GM19452 (cell line): Measurements from ENCODE around the gene PLOD3.
"Not testable (repeated sequence)": the region's sequence is repeated elsewhere in the genome, so short reads cannot be mapped to it uniquely, and the experiment has no call there.

Experiments
- ATAC-seq: cut with Tn5 transposase; IDR thresholded peaks from one replicate; pipeline ENCODE4 v1.9.1; 2021; ENCODE audit not compliant: unreplicated experiment

The PLOD3 gene, protein sequence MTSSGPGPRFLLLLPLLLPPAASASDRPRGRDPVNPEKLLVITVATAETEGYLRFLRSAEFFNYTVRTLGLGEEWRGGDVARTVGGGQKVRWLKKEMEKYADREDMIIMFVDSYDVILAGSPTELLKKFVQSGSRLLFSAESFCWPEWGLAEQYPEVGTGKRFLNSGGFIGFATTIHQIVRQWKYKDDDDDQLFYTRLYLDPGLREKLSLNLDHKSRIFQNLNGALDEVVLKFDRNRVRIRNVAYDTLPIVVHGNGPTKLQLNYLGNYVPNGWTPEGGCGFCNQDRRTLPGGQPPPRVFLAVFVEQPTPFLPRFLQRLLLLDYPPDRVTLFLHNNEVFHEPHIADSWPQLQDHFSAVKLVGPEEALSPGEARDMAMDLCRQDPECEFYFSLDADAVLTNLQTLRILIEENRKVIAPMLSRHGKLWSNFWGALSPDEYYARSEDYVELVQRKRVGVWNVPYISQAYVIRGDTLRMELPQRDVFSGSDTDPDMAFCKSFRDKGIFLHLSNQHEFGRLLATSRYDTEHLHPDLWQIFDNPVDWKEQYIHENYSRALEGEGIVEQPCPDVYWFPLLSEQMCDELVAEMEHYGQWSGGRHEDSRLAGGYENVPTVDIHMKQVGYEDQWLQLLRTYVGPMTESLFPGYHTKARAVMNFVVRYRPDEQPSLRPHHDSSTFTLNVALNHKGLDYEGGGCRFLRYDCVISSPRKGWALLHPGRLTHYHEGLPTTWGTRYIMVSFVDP

DNA sequence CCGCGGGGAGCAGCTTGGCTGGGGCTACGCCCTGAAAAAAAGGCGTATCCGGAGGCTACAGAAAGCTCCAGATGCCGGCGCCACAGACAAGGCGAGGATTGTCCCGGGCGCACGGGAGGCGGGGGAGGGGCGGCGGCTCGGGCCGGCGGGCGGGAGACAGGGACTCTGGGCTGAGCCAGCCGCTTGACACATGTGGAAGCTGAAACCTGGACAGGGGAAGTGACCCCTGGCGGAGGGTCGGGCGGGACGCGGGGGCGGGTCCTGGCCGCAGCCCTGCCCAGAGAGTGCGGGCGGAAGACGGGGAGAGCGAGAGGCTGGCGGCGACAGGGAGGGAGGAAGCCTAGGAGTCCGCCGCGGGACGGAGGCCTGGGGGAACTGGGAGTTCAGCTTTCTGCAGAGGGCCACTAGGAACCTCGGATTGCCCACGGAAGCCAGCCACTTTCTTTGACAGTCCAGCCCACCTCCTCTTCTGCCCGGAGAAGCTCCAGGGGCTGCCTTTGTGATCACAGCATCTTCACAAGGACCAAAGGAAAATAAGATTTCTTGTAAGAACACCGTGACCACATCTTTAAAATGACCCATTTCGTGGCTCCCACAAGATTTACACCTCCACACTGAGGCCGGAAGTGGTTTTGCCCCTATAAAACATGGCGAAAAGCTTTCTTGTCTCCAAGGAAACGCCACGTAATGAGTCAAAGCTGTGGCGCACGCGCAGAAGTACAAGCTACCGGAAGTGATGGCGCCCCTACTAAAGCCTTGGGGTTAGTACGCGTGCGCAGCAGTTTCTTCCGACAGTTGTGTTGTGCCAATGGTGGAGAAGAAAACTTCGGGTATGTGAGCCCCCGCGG, at the start of gene PLOD3, which contains the start of gene ZNHIT1:
TSS of gene PLOD3 (minus strand) at position 194 of the 848 bp plus-strand sequence. CDS start 307 bp downstream, outside the sequence.
TSS of gene ZNHIT1 (plus strand) at position 778 of the 848 bp plus-strand sequence. CDS start at position 809, 31 bp downstream.
- peak; percentile 58 for ATAC-seq

DNA sequence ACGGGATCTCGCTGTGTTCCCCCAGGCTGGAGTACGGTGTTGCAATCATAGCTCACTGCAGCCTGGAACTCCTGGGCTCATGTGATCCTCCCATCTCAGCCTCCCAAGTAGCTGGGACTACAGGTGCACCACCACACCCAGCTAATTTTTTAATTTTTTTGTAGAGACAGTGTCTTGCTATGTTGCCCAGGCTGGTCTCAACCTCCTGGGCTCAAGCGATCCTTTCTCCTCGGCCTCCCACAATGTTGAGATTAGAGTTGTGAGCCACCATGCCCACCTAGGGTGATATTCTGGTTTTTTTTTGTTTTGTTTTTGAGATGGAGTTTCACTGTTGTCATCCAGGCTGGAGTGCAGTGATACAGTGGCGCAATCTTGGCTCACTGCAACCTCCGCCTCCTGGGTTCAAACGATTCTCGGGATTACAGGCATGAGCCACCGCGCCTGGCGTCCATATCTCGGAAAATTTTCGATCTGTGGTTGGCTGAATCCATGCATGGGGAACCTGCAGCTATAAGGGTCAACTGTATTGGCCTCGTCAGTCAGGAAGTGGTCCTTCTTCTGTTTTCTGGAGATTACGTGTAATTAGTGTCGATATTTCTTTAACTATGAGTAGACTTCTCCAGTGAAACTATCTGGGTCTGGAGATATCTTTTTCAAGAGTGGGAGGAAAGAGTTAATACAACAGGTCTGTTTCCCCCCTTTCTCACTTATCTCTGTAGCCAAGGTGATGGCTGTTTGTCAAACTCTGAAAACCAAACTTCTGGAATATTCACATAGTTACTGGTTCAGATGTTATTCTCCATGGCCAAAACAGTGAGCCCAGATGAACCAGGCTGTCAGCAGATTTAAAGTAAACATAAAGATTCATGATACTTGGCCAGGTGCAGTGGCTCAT, 48.5 kb upstream of the PLOD3 start:
- ATAC-seq: no peak

DNA sequence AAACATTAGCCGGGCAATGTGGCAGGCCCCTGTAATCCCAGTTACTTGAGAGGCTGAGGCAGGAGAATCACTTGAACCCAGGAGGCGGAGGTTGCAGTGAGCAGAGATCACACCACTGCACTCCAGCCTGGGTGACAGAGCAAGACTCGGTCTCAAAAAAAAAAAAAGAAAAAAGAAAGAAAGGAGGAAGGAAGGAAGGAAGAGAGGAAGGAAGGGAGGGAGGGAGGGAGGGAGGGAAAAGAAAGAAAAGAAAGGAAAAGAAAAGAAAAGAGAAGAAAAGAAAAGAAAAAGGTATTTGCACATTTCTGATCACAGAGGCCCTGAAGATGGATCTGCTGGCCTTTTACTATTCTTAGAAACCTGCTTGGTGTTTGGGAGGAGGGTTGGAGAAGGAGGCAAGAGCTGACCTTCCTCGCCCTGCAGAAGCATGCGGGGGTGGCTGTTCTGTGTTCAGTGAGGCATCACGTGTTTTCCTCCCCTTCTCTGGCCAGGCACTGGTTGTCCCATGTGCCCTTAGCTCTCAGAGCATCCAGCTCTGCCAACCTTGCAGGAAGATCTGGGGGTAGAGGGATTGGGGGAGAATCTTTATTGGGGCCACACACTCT, 46.8 kb upstream of the PLOD3 start:
- not testable (repeated sequence) for ATAC-seq

DNA sequence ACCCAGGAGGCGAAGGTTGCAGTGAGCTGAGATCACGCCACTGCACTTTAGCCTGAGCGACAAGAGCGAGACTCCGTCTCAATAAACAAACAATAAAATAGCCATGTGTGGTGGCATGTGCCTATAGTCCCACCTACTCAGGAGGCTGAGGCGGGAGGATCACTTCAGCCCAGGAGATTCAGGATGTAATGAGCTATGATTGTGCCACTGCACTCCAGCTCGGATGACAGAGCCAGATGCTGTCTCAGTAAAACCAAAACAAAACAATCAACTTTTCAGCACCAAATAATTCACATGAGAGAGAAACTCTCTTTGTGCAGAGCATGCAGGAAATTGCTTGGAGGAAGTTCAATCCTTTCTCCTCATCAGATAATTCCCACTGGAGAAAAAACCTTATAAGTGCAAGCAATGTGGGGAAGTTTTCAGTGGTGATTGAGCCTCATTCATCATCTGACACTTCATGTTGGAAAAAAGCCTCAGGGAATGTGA, 40.9 kb upstream of the PLOD3 start:
- no peak for ATAC-seq

DNA sequence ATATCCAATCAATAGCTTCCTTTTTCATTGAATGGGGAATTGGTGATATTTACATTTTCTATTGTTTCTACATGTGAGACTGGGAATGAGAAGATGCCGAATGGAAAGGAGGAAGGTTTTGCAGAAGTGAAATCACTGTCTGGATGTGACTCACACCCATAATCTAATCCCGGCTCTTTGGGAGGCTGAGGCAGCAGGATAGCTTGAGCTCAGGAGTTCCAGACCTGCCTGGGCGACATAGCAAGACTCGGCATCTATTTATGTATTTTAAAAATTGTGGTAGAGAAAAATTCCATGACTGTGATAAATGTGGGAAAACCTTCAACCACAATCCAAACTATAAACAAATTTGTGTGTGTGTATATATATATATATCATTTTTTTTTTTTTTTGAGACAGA, 38.4 kb upstream of the PLOD3 start:
- ATAC-seq: no peak

DNA sequence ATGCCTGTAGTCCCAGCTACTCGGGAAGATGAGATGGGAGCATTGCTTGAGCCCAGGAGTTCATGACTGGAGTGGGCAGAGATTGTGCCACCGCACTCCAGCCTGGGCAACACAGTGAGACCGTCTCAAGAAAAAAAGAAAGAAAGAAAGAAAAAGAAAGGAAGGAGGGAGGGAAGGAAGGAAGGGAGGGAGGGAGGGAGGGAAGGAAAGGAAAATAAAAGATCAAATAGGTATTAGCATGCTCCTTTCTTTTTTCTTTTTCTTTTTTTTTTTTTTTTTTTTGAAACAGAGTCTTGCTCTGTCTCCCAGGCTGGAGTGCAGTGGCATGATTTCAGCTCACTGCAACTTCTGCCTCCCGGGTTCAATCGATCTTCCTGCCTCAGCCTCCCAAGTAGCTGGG, 35.8 kb upstream of the PLOD3 start:
- not testable (repeated sequence) for ATAC-seq

DNA sequence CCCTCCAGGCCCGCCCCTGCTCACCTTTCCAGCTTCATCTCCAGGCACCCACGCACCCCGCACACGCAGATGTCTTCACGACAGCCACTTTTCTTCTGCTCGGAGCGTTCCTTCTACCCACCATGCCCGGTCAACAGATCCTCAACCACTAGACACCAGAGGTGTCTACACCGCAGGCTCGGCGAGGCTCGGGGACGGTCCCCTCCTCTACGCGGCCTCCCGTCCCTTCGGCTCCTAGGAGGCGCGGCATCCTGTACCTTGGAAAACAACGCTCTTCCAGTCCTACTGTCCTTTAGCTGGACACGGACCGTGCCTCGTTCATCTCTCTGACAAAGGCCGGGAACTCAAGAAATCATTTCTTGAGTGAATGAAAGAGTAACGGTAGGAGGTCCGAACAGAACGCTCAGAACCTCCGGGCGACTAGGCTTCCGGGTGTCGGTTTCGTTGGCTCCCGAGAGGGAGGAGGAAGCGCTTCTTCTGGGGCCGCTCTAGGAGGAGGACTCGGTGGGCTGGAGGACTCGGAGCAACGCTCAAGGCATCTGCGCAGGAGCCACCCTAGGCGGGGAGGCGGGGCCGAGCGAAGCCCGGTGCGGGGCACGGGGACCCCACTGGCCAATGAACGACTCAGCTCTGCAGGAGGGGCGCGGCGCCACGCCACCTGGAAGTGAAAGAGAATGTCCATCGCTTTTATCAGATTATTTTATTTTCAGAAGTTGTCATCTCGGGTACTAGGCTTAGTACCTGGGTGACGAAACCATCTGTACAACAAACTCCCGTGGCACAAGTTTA, 34.7 kb upstream of the PLOD3 start:
- ATAC-seq: peak; percentile 92

DNA sequence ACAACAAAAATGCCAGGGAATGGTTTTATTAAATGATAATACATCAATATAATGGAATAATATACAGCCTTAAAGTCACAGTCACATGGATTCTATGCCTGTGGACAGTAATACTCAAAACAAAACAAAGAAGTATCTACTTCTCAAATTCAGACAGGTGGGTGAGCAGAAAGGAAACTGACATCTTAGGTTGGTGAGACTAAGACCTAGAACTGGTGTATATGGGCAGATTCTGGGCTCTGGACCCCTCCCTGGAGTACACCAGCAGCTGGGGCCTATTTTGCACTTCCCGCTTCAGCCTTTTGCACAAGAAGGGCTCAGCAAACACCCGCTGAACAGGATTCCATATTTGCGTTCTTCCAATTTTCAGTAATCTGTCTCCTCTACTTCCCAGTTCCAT, 32.9 kb upstream of the PLOD3 start:
- ATAC-seq: no peak

DNA sequence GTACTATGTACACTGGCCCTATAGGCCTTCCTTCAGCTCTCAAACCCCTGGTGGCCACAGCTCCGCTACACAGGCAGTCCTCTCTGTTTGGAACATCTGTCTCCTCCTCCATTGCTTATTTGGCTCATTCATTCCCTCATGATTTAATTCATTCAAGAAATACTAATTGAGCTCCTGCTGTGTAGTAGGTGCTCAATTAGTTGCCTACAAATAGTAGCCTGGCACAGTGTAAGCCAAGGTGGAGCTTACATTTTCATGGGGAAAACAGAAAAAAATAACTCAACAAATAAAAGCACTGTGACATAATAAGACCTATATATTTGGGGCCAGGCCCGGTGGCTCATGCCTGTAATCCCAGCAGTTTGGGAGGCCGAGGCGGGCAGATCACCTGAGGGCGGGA, 30.9 kb upstream of the PLOD3 start:
- no peak for ATAC-seq

DNA sequence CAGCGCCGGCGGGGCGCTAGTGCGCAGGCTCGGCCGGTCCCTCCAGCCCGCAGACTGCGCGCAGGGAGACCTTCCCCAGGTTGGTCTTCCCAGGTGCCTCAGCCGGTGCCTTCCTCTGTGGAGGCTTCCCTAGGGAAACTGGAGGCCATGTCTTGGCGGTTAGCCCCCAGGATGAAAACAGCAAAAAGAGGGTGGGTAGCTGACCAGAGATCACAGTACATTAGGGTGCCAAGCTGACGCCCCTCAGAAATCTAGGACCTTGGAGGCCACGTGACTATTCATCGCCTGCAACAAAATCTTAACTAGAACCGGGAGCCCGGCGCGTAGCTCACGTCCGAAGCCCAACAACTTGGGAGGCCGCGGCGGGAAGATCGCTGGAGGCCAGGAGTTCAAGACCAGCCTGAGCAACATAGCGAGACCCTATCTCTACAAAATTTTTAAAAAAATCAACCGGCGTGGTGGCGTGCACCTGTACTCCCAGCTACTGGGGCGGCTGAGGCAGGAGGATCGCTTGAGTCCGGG, 27.8 kb upstream of the PLOD3 start:
- ATAC-seq: no peak

DNA sequence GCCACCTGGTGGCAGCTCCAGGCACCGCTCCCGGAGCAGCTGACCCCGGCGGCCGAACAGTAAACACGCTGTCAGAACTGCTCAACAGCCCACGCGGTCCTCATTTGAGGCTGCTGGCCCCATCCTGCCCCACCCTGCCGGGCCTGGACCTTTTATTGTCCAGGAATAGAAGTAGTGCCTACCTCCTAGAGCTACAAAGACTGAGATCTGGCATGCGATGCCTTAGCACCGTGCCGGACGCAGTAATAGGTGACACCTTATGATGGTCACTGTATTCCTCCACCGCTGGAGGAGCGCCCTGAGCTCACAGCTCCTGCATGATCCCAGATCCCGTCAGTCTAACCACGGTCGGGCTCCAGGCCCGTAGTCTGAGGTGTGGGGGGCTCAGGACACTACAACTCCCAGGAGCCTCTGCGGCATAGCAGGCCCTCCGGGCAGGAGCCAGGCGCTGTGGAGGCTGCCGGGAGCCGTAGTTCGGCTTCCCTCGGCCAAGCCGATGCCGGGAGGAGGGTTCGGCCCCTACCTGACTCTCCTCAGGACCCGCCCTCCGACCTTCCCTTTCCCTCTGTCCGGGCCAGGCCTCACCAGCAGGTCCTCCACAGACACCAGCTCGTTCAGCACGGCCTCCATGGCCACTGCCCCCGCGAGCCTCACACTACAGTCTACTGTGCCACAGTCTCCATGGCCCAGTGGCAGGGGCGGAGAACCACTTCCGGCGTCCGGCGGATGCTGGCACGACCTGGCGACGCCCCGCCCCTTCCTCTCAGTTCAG, 27.2 kb upstream of the PLOD3 start, which contains the start of gene FIS1:
TSS of gene FIS1 (minus strand) at position 707 of the 772 bp plus-strand sequence. CDS start at position 630, 77 bp downstream.
- peak; percentile 91 for ATAC-seq

DNA sequence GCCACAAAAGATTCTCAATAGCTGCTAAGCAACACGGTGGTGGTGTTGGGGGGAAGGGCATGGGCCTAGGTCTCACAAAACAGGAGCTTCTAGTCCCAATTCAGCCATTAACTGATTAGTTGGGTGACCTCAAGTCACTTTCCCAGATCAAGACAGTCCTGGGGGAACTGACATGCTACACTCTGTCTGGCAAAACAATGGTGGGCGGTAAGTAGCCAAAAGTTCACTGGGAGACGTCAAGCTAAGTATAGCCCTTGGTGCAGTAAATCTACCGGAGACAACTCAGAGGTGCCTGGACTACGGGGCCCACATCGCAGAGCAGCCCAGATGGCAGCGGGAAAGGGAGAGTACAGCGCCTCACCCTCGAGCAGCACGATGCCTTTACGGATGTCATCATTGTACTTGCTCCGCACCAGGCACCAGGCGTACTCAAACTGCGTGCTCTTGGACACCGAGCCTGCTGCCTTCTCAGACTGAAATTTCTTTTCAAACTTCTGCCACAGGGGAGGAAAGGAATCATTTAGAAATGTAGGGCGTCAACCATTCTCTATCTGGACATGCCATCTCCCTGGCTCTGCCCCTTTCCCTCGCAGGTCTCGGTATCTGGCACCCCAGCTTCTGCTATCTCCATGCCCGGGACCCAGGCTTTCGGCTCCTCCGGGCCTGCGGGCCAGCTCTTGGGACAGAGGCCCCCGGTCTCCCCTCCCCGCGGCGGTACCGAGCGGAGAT, 26.4 kb upstream of the PLOD3 start:
- ATAC-seq: no peak

DNA sequence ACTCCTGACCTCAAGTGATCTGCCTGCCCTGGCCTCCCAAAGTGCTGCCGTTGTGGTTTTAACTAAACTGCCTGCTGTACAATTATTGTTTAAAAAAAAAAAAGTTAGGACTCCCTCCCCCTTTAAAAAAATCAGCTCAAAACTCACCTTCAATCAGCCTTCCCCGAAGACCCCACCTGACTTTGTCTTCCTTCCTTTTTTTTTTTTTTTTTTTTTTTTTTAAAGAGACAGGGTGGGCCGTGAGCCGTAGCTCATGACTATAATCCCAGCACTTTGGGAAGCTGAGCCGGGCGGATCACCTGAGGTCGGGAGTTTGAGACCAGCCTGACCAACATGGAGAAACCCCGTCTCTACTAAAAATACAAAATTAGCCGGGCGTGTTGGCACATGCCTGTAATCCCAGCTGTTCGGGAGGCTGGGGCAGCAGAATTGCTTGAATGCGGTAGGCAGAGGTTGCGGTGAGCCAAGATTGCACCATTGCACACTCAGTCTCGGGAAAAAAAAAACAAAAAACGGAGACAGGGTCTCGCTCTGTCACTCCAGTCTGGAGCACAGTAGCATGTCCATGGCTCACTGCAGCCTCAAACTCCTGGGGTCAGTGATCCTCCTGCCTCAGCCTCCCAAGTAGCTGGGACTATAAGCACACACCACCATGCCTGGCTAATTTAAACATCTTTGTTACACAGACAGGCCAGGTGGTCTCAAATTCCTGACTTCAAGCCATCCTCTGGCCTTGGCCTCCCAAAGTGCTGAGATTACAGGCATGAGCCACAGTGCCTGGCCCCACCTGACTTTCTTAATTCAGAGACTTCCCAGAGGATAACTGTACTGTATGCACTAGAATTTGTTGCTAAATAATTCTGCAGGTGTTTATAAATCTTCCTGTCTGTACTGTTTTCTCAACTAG, 24.3 kb upstream of the PLOD3 start:
- ATAC-seq: no peak

DNA sequence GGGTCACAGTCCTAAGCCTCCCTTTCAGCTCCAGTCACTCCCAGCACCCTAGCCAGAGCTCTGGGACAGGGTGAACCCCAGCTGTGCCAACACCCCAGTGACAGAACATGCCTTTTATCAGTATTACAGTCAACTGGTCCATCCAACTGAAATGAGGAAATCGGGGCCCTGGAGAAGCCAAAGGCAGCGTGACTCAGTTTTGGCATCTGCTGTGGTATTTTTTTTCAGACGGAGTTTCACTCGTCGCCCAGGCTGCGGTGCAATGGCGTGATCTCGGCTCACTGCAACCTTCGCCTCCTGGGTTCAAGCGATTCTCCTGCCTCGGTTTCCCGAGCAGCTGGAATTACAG, 23.6 kb upstream of the PLOD3 start:
- ATAC-seq: no peak

DNA sequence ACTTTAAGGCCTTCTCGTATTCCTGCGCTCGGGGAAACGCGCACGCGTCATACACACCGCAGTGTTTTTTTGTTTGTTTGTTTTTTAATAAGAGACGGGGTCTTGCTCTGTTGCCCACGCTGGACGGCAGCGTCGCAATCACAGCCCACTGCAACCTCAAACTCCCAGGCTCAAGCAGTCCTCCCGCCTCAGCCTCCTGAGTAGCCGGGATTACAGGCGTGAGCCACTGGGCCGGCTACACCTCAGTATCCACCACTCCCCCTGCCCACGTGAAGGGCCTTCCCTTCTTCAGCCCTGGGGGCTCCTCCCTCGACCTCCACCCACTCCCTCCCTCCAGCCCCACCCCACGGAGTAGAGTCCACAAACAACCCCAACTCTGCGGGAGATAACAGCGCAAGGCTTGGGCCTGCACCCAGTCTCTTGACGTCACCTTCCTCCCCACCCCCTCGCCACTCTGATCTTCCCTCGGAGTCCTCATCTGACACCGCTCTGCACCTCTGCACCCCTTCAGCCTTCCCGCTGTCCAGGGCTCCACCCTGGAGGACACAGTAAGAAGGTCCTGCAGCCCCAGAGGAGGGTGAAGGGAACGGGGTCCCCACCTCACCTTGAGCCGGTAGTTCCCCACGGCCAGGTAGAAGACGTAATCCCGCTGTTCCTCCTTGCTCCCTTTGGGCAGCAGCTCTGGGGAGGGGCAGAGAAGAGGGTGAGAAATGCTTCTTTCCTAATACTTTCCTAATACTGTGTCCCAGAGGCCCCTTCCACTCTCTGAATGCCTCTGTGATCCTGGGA, 23.0 kb upstream of the PLOD3 start:
- no peak for ATAC-seq

DNA sequence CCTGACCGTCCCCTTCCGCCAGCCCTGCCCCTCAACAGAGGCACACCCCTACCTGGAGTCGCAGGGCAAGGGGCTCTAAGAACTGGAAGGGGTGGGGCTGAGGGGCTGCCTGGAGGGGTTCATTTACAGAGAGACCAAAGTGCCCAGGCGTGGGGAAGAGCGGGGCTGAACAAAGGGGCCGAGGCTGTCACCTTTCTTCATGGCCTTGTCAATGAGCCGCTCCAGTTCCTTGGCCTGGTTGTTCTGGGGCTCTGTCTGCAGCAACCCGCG, 22.5 kb upstream of the PLOD3 start:
- no peak for ATAC-seq
